Measurements from ENCODE around the gene ZBTB32. TPM values are rescaled to one million over a fixed set of nuclear protein-coding genes. Genes with fewer than 3 reads are reported as not detected.

The ZBTB32 gene
- total RNA-seq, 1 donor from 2014 or later, result not detected

GRCh38 chr19:35715981-35716800, 11.8 kb downstream of the ZBTB32 start:
- peak overlapping the region; percentile 83 for H3K27ac Mint-ChIP-seq (ENCODE audit: unreplicated experiment)
- peaks cover 6% of the 10 kb centered on the region for H3K9me3 Mint-ChIP-seq (ENCODE audit: unreplicated experiment)
- peaks cover 12% of the 10 kb centered on the region for H3K27me3 Mint-ChIP-seq (ENCODE audit: unreplicated experiment)
- H3K36me3 Mint-ChIP-seq (ENCODE audit: unreplicated experiment), result peaks cover 4% of the 10 kb centered on the region
- no peak for TF ChIP-seq CTCF (IDR thresholded peaks at IDR 0.05; ENCODE audit: partially characterized antibody, unreplicated experiment)
- peak overlapping the region; percentile 90 for H3K4me3 Mint-ChIP-seq (ENCODE audit: unreplicated experiment)
- no peak for DNase-seq
- H3K4me1 Mint-ChIP-seq (ENCODE audit: low read depth, unreplicated experiment), result peaks cover 16% of the 10 kb centered on the region

GRCh38 chr19:35716801-35717664, 12.7 kb downstream of the ZBTB32 start:
- peak overlapping the region; percentile 90 for H3K4me3 Mint-ChIP-seq (ENCODE audit: unreplicated experiment)
- H3K36me3 Mint-ChIP-seq (ENCODE audit: unreplicated experiment), result peaks cover 4% of the 10 kb centered on the region
- peak; percentile 72 for TF ChIP-seq CTCF (IDR thresholded peaks at IDR 0.05; ENCODE audit: partially characterized antibody, unreplicated experiment)
- H3K27me3 Mint-ChIP-seq (ENCODE audit: unreplicated experiment), result peaks cover 12% of the 10 kb centered on the region
- DNase-seq, result peak; percentile 89
- peak overlapping the region; percentile 83 for H3K27ac Mint-ChIP-seq (ENCODE audit: unreplicated experiment)
- H3K4me1 Mint-ChIP-seq (ENCODE audit: low read depth, unreplicated experiment), result peaks cover 16% of the 10 kb centered on the region
- H3K9me3 Mint-ChIP-seq (ENCODE audit: unreplicated experiment), result peaks cover 6% of the 10 kb centered on the region

GRCh38 chr19:35717665-35718344, 13.4 kb downstream of the ZBTB32 start, which contains the start of gene KMT2B:
Gene KMT2B (plus strand): TSS chr19:35718003. CDS start chr19:35718019, 16 bp downstream.
- H3K36me3 Mint-ChIP-seq (ENCODE audit: unreplicated experiment), result peaks cover 4% of the 10 kb centered on the region
- peaks cover 12% of the 10 kb centered on the region for H3K27me3 Mint-ChIP-seq (ENCODE audit: unreplicated experiment)
- TF ChIP-seq CTCF (IDR thresholded peaks at IDR 0.05; ENCODE audit: partially characterized antibody, unreplicated experiment), result no peak
- peak; percentile 96 for DNase-seq
- H3K4me3 Mint-ChIP-seq (ENCODE audit: unreplicated experiment), result peak within 1 kb of the TSS; percentile 90
- H3K9me3 Mint-ChIP-seq (ENCODE audit: unreplicated experiment), result peaks cover 8% of the 10 kb centered on the region
- H3K4me1 Mint-ChIP-seq (ENCODE audit: low read depth, unreplicated experiment), result peaks cover 16% of the 10 kb centered on the region
- H3K27ac Mint-ChIP-seq (ENCODE audit: unreplicated experiment), result peak within 1 kb of the TSS; percentile 83

DNA sequence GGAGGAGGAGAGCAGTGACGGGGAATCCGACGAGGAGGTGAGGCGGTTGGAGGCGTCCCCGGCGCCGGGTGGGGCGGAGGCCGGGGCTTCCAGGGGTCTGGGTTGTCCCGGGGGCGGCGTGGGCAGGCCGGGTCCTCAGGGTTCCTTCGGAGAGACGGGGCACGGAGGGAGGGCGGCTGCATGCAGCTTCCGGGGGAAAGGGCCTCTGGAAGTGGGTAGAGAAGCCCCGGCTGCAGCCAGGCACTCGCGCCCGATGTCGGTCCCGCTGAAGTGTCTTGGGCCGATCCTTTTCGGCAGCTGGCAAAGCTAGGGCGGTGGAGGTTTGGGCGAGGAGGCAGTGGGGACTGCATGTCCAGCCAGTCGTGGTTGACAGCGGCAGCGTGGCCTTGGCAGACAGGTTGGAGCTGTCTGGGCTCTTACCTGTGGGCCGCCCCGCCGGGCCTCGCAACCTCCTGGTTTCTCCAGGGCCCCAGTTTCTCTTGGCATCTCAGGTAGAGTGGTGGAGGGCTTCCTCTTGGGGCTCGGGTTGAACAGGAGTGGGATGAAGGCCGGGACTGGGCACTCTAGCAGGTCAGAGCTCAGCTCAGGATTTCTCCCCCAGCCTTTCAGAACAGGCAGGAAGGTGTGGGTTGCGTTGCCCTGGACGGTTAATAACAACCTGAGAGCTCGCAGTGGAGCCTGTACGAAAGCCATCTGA, 14.1 kb downstream of the ZBTB32 start:
- Mint-ChIP-seq H3K4me1 (ENCODE audit: low read depth, unreplicated experiment) (peaks cover 16% of the 10 kb centered on the region), H3K4me3 (ENCODE audit: unreplicated experiment) (peak overlapping the region; percentile 90), H3K9me3 (ENCODE audit: unreplicated experiment) (peaks cover 9% of the 10 kb centered on the region), H3K36me3 (ENCODE audit: unreplicated experiment) (peaks cover 4% of the 10 kb centered on the region), H3K27ac (ENCODE audit: unreplicated experiment) (peak overlapping the region; percentile 64), H3K27me3 (ENCODE audit: unreplicated experiment) (peaks cover 12% of the 10 kb centered on the region)
- DNase-seq, result peak; percentile 56
- TF ChIP-seq CTCF (IDR thresholded peaks at IDR 0.05; ENCODE audit: partially characterized antibody, unreplicated experiment), result no peak

Data from glutamatergic neuron (in vitro differentiated cells).